Measurements from ENCODE around the gene DNAH5. TPM values are rescaled to one million over a fixed set of nuclear protein-coding genes. Genes with fewer than 3 reads are reported as not detected.

Gene DNAH5
- total RNA-seq, 1 donor = 0.36 TPM

- TF ChIP-seq CTCF (IDR thresholded peaks at IDR 0.05; ENCODE audit: extremely low read depth, low read depth, low read length) = no peak
- no peak for DNase-seq (ENCODE audit: insufficient read length, low spot score, missing footprints)
These were observed 79.2 kb downstream of the DNAH5 start for GRCh38 chr5:13865312-13865711.

GRCh38 chr5:13860146-13860545, 84.3 kb downstream of the DNAH5 start:
- no peak for DNase-seq (ENCODE audit: insufficient read length, low spot score, missing footprints)
- no peaks in the 10 kb centered on the region for H3K79me2 ChIP-seq (ENCODE audit: insufficient read depth, low read length)
- H3K27ac ChIP-seq (ENCODE audit: low read depth, low read length) = no peak overlapping the region
- no peak overlapping the region for H3K4me2 ChIP-seq (ENCODE audit: insufficient read depth, low read length)
- H3K4me3 ChIP-seq (ENCODE audit: insufficient read depth, low read length) = no peak overlapping the region
- H3K36me3 ChIP-seq (ENCODE audit: insufficient read depth, low read length) = no peaks in the 10 kb centered on the region
- H2AFZ ChIP-seq (ENCODE audit: low read length) = no peak overlapping the region
- no peaks in the 10 kb centered on the region for H3K4me1 ChIP-seq (ENCODE audit: insufficient read depth, low read length)
- TF ChIP-seq CTCF (IDR thresholded peaks at IDR 0.05; ENCODE audit: extremely low read depth, low read depth, low read length) = no peak
- no peaks in the 10 kb centered on the region for H3K9me3 ChIP-seq (ENCODE audit: low read depth, low read length)
- no peaks in the 10 kb centered on the region for H3K27me3 ChIP-seq (ENCODE audit: insufficient read depth, low read length)
- H4K20me1 ChIP-seq (ENCODE audit: insufficient read depth, low read length) = no peaks in the 10 kb centered on the region

More at GRCh38 chr5:13865312-13865711, 79.2 kb downstream of the DNAH5 start:
- Histone ChIP-seq H2AFZ (ENCODE audit: low read length) (no peak overlapping the region), H3K4me3 (ENCODE audit: insufficient read depth, low read length) (no peak overlapping the region), H3K4me2 (ENCODE audit: insufficient read depth, low read length) (no peak overlapping the region), H3K4me1 (ENCODE audit: insufficient read depth, low read length) (no peaks in the 10 kb centered on the region), H4K20me1 (ENCODE audit: insufficient read depth, low read length) (no peaks in the 10 kb centered on the region), H3K27ac (ENCODE audit: low read depth, low read length) (no peak overlapping the region), H3K9me3 (ENCODE audit: low read depth, low read length) (no peaks in the 10 kb centered on the region), H3K79me2 (ENCODE audit: insufficient read depth, low read length) (no peaks in the 10 kb centered on the region), H3K27me3 (ENCODE audit: insufficient read depth, low read length) (no peaks in the 10 kb centered on the region), H3K36me3 (ENCODE audit: insufficient read depth, low read length) (no peaks in the 10 kb centered on the region)

GRCh38 chr5:13859270-13860065, 85.0 kb downstream of the DNAH5 start:
- H3K79me2 ChIP-seq (ENCODE audit: insufficient read depth, low read length) = no peaks in the 10 kb centered on the region
- TF ChIP-seq CTCF (IDR thresholded peaks at IDR 0.05; ENCODE audit: extremely low read depth, low read depth, low read length) = no peak
- no peak overlapping the region for H3K4me2 ChIP-seq (ENCODE audit: insufficient read depth, low read length)
- H3K36me3 ChIP-seq (ENCODE audit: insufficient read depth, low read length) = no peaks in the 10 kb centered on the region
- H3K27me3 ChIP-seq (ENCODE audit: insufficient read depth, low read length) = no peaks in the 10 kb centered on the region
- no peak overlapping the region for H3K4me3 ChIP-seq (ENCODE audit: insufficient read depth, low read length)
- H3K4me1 ChIP-seq (ENCODE audit: insufficient read depth, low read length) = no peaks in the 10 kb centered on the region
- H3K27ac ChIP-seq (ENCODE audit: low read depth, low read length) = no peak overlapping the region
- H2AFZ ChIP-seq (ENCODE audit: low read length) = no peak overlapping the region
- H4K20me1 ChIP-seq (ENCODE audit: insufficient read depth, low read length) = no peaks in the 10 kb centered on the region
- no peaks in the 10 kb centered on the region for H3K9me3 ChIP-seq (ENCODE audit: low read depth, low read length)
- DNase-seq (ENCODE audit: insufficient read length, low spot score, missing footprints) = no peak

GRCh38 chr5:13843175-13843846, 101.2 kb downstream of the DNAH5 start:
- H3K4me1 ChIP-seq (ENCODE audit: insufficient read depth, low read length) = no peaks in the 10 kb centered on the region
- H2AFZ ChIP-seq (ENCODE audit: low read length) = no peak overlapping the region
- no peaks in the 10 kb centered on the region for H3K36me3 ChIP-seq (ENCODE audit: insufficient read depth, low read length)
- H4K20me1 ChIP-seq (ENCODE audit: insufficient read depth, low read length) = no peaks in the 10 kb centered on the region
- H3K4me3 ChIP-seq (ENCODE audit: insufficient read depth, low read length) = no peak overlapping the region
- DNase-seq (ENCODE audit: insufficient read length, low spot score, missing footprints) = no peak
- H3K27me3 ChIP-seq (ENCODE audit: insufficient read depth, low read length) = no peaks in the 10 kb centered on the region
- no peaks in the 10 kb centered on the region for H3K79me2 ChIP-seq (ENCODE audit: insufficient read depth, low read length)
- H3K4me2 ChIP-seq (ENCODE audit: insufficient read depth, low read length) = no peak overlapping the region
- no peaks in the 10 kb centered on the region for H3K9me3 ChIP-seq (ENCODE audit: low read depth, low read length)
- H3K27ac ChIP-seq (ENCODE audit: low read depth, low read length) = no peak overlapping the region
- no peak for TF ChIP-seq CTCF (IDR thresholded peaks at IDR 0.05; ENCODE audit: extremely low read depth, low read depth, low read length)

Data from osteoblast (primary cell).